ENCODE results near the gene KCP.

GRCh38 chr7:128846781-128847444 is 63.6 kb downstream of the KCP start:
- no peak for TF ChIP-seq CTCF (optimal IDR thresholded peaks at IDR 0.05 in 1 of 3, IDR thresholded peaks at IDR 0.05 in 1 of 3, conservative IDR thresholded peaks at IDR 0.05 in 1 of 3; ENCODE audit: extremely low read depth in 1 of 3, insufficient read depth in 2 of 3, low read length in 3 of 3)
- no peak for TF ChIP-seq EZH2 (IDR thresholded peaks at IDR 0.05; ENCODE audit: low read length)

Data from keratinocyte (primary cell).